Transverse colon (tissue), 4 donors: ENCODE measurements around the gene SCD5.

Experiments used
- EP300 ChIP-seq: sonication (generic); formaldehyde crosslinking; IDR thresholded peaks from one replicate; pipeline ENCODE4 v1.6.1; 2017; ENCODE audit warnings: antibody characterized with exemption, low read depth
- POLR2A ChIP-seq: fragments of 450-650 bp; IDR thresholded peaks from one replicate; pipeline ENCODE4 v1.6.1; 2016; ENCODE audit warnings: antibody characterized with exemption, mild to moderate bottlenecking, moderate library complexity
- POLR2AphosphoS5 ChIP-seq, 3 donors: sonication (generic); formaldehyde crosslinking; IDR thresholded peaks; one replicate each; pipeline ENCODE4 v1.6.1; 2016; ENCODE audit warnings: antibody characterized with exemption in 3 of 3
- TF ChIP-seq, protein P1 (sequence below), 5 experiments: fragments of 200-600 bp in 3 of 5; fragments of 450-650 bp in 2 of 5; sonication (generic) in 3 of 5; IDR thresholded peaks; 1 replicate in 2 of 5; 2 replicates in 3 of 5; pipeline ENCODE4 v1.5.1; 2016 to 2017; ENCODE audit warnings: antibody characterized with exemption in 5 of 5, inconsistent platforms in 3 of 5, mild to moderate bottlenecking in 2 of 5, moderate library complexity in 1 of 5

DNA sequence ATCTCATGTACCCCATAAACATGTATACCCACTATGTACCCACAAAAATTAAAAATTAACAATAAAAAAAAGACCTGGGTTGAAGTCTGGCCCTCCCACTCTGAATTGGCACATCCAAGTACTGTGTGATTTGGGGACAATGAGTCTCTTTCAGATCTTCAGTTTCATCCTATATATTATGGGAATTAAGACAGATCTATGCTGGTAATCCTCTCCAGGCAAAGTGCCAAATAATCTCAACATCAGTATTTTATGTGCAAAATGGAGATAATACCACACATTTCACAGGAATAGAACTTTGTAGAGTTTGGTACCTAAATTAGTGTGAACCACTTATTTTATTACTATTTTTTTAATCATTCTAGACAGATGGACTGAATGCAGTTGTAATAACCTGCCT lies 11.0 kb upstream of the SCD5 start:
- TF ChIP-seq, protein P1, sequence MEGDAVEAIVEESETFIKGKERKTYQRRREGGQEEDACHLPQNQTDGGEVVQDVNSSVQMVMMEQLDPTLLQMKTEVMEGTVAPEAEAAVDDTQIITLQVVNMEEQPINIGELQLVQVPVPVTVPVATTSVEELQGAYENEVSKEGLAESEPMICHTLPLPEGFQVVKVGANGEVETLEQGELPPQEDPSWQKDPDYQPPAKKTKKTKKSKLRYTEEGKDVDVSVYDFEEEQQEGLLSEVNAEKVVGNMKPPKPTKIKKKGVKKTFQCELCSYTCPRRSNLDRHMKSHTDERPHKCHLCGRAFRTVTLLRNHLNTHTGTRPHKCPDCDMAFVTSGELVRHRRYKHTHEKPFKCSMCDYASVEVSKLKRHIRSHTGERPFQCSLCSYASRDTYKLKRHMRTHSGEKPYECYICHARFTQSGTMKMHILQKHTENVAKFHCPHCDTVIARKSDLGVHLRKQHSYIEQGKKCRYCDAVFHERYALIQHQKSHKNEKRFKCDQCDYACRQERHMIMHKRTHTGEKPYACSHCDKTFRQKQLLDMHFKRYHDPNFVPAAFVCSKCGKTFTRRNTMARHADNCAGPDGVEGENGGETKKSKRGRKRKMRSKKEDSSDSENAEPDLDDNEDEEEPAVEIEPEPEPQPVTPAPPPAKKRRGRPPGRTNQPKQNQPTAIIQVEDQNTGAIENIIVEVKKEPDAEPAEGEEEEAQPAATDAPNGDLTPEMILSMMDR (IDR thresholded peaks at IDR 0.05): no peak
- no peak for TF ChIP-seq POLR2AphosphoS5 (IDR thresholded peaks at IDR 0.05)
- no peak for TF ChIP-seq EP300
- no peak for TF ChIP-seq POLR2A
